Measurements from ENCODE around the gene CHCHD3. TPM values are rescaled to one million over a fixed set of nuclear protein-coding genes. Genes with fewer than 3 reads are reported as not detected.
"Not testable (repeated sequence)": the region's sequence is repeated elsewhere in the genome, so short reads cannot be mapped to it uniquely, and the experiment has no call there.

The CHCHD3 gene
- total and polyA plus RNA-seq, 2 donors (not counting 1 experiment from before 2014, with no cell fraction given): 80.8 to 94.0 TPM

GRCh38 chr7:132907380-132907940 is 174.4 kb downstream of the CHCHD3 start:
- TF ChIP-seq EZH2 (IDR thresholded peaks at IDR 0.05; ENCODE audit: low read length, missing control alignments) (no peak), CTCF (conservative IDR thresholded peaks at IDR 0.05 in 1 of 2, IDR thresholded peaks at IDR 0.05 in 1 of 2; ENCODE audit: low read depth in 1 of 2, low read length in 2 of 2) (no peak)
- no peak for DNase-seq (ENCODE audit: low read depth in 2 of 2)
- H3K79me2 ChIP-seq (ENCODE audit: control insufficient read depth, insufficient read depth, low read length): no peaks in the 10 kb centered on the region
- no peaks in the 10 kb centered on the region for H3K4me1 ChIP-seq (ENCODE audit: control insufficient read depth, extremely low read depth, insufficient read depth, low read length)
- no peaks in the 10 kb centered on the region for H3K36me3 ChIP-seq (ENCODE audit: control insufficient read depth, insufficient read depth, low read length)
- H3K9ac ChIP-seq (ENCODE audit: insufficient read depth, low read length): no peak overlapping the region
- no peak overlapping the region for H2AFZ ChIP-seq (ENCODE audit: low read length)
- no peak overlapping the region for H3K27ac ChIP-seq (ENCODE audit: insufficient read depth, low read length)
- H3K4me2 ChIP-seq (ENCODE audit: extremely low read depth, insufficient read depth, low read length): no peak overlapping the region
- no peaks in the 10 kb centered on the region for H3K27me3 ChIP-seq (ENCODE audit: control insufficient read depth, insufficient read depth, low read length)
- no peaks in the 10 kb centered on the region for H3K9me3 ChIP-seq (ENCODE audit: control insufficient read depth, insufficient read depth, low read depth, low read length)
- H4K20me1 ChIP-seq (ENCODE audit: control insufficient read depth, extremely low read depth, insufficient read depth, low read length): no peaks in the 10 kb centered on the region
- H3K4me3 ChIP-seq (replicated peaks in 1 of 4; ENCODE audit: control extremely low read depth in 1 of 4, insufficient read depth in 1 of 4, low read depth in 3 of 4, low read length in 4 of 4): no peak overlapping the region

- no peak overlapping the region for H3K27ac ChIP-seq (ENCODE audit: insufficient read depth, low read length)
- DNase-seq (ENCODE audit: low read depth in 2 of 2): no peak
- H4K20me1 ChIP-seq (ENCODE audit: control insufficient read depth, extremely low read depth, insufficient read depth, low read length): no peaks in the 10 kb centered on the region
- TF ChIP-seq EZH2 (IDR thresholded peaks at IDR 0.05; ENCODE audit: low read length, missing control alignments): no peak
- no peak for TF ChIP-seq CTCF (conservative IDR thresholded peaks at IDR 0.05 in 1 of 2, IDR thresholded peaks at IDR 0.05 in 1 of 2; ENCODE audit: low read depth in 1 of 2, low read length in 2 of 2)
- H3K9me3 ChIP-seq (ENCODE audit: control insufficient read depth, insufficient read depth, low read depth, low read length): no peaks in the 10 kb centered on the region
- H3K4me1 ChIP-seq (ENCODE audit: control insufficient read depth, extremely low read depth, insufficient read depth, low read length): no peaks in the 10 kb centered on the region
- H3K36me3 ChIP-seq (ENCODE audit: control insufficient read depth, insufficient read depth, low read length): no peaks in the 10 kb centered on the region
- H3K4me3 ChIP-seq (replicated peaks in 1 of 4; ENCODE audit: control extremely low read depth in 1 of 4, insufficient read depth in 1 of 4, low read depth in 3 of 4, low read length in 4 of 4): no peak overlapping the region
- H3K4me2 ChIP-seq (ENCODE audit: extremely low read depth, insufficient read depth, low read length): no peak overlapping the region
- H3K9ac ChIP-seq (ENCODE audit: insufficient read depth, low read length): no peak overlapping the region
- H3K79me2 ChIP-seq (ENCODE audit: control insufficient read depth, insufficient read depth, low read length): no peaks in the 10 kb centered on the region
- no peak overlapping the region for H2AFZ ChIP-seq (ENCODE audit: low read length)
- no peaks in the 10 kb centered on the region for H3K27me3 ChIP-seq (ENCODE audit: control insufficient read depth, insufficient read depth, low read length)
These were observed 175.6 kb downstream of the CHCHD3 start for GRCh38 chr7:132906193-132906835.

GRCh38 chr7:132905136-132905535 is 176.8 kb downstream of the CHCHD3 start:
- H4K20me1 ChIP-seq (ENCODE audit: control insufficient read depth, extremely low read depth, insufficient read depth, low read length); H3K4me3 ChIP-seq (replicated peaks in 1 of 4; ENCODE audit: control extremely low read depth in 1 of 4, insufficient read depth in 1 of 4, low read depth in 3 of 4, low read length in 4 of 4); H3K4me1 ChIP-seq (ENCODE audit: control insufficient read depth, extremely low read depth, insufficient read depth, low read length); H3K9ac ChIP-seq (ENCODE audit: insufficient read depth, low read length); H3K9me3 ChIP-seq (ENCODE audit: control insufficient read depth, insufficient read depth, low read depth, low read length); H2AFZ ChIP-seq (ENCODE audit: low read length); H3K27ac ChIP-seq (ENCODE audit: insufficient read depth, low read length); H3K4me2 ChIP-seq (ENCODE audit: extremely low read depth, insufficient read depth, low read length); DNase-seq (ENCODE audit: low read depth in 2 of 2); H3K36me3 ChIP-seq (ENCODE audit: control insufficient read depth, insufficient read depth, low read length); H3K79me2 ChIP-seq (ENCODE audit: control insufficient read depth, insufficient read depth, low read length); H3K27me3 ChIP-seq (ENCODE audit: control insufficient read depth, insufficient read depth, low read length): not testable (repeated sequence)
